HG03039 (cell line): ENCODE results near the gene SAMD14.

Experiments used
- ATAC-seq: cut with Tn5 transposase; IDR thresholded peaks from one replicate; pipeline ENCODE4 v1.9.1; 2021; ENCODE audit warnings: mild to moderate bottlenecking, moderate library complexity; ENCODE audit not compliant: unreplicated experiment

SAMD14 gene

DNA sequence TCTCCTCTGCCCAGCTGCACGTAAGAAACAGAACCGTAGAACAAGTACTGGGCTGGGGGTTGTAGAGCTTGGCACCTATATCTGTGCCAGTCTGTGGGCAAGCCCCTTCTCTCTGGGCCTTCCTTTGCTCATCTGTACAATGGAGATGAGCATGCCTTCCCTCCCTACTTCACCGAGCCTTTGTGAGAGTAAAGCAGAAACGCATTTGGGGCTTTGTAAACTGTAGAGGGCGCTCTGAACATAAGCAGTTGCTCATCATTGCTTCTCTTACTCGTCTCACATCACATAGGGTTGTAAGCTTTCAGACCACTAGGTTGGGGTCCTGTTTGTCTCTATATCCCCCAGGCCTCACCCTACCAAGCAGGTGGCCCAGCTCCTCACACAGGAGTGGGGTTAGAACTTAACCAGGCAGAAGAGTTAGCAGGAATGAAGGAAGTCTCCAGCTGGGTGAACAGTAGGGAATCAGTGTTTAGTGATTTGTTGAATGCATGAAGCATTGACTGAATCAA lies 15.1 kb downstream of the SAMD14 start:
- ATAC-seq, result no peak

DNA sequence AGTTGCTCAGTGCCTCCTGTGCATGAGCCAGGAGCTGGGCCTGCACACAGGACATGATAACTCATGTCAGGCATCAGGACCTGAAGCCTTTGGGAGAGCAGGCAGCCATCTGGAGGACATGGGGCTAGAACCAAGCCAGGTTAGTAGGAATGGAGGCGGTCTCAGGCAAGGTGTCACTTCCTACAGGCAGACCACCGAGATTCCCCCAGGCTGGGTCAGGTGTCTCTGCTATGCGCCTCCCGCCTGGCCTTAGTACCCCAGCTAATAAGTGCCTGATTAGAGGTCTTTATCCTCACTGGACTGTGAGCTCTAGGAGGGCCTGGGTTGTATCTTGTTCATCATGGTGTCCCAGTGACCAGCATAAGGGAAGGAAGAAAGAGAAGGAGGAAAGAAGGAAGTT lies 15.6 kb downstream of the SAMD14 start:
- no peak for ATAC-seq

DNA sequence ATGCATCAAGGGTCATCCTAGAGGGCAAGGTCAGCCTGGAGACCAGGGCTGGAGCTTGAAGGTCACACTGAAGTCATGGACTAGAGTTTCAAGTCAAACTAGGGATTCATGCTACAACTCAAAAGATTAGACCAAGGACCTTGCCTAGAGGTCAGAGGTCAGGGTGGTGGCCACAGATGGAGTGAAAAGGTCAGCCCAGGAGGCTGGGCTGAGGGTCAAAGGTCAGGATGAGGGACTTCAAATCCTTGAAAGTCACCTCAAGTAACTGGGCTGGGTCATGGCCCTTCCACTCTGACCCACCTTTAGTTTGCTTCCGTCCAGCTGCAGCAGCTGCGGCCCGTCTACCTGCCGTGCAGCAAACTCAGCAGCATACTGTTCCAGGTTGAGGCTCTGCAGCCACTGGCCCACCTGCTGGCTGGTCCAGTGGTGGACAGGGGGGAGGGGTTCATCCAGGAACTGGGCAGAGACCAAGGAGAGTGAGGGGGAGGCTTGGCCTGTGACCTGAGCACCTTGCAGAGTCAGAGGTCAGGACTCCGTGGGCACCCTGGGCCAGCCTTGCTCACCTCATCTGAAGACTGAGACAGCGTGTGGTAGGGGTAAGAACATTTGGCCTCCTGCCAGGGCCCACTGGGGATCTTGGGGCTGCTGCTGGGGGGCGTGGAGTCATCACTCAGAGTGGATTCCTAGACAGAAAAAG lies 16.2 kb downstream of the SAMD14 start:
- no peak for ATAC-seq

DNA sequence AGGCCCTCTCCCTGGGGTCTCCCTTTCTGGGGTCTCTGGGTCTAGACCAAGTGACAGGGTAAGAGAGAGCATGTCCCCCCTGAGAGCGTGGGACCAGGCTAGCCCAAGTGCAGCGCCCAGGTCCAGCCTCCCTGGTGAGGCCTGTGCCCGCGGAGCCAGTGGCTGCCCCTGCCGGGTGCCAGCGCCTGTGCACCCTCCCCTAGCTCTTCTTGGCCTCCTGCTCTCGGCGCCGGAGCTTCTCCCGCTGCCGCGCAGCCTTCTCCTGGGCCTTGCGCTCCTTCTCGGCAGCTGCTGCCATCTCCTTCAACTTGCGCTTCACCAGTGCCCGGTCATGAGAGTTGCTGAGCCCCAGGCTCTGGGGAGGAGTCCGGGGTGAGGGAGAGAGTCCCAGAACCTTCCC lies 17.3 kb downstream of the SAMD14 start:
- no peak for ATAC-seq

DNA sequence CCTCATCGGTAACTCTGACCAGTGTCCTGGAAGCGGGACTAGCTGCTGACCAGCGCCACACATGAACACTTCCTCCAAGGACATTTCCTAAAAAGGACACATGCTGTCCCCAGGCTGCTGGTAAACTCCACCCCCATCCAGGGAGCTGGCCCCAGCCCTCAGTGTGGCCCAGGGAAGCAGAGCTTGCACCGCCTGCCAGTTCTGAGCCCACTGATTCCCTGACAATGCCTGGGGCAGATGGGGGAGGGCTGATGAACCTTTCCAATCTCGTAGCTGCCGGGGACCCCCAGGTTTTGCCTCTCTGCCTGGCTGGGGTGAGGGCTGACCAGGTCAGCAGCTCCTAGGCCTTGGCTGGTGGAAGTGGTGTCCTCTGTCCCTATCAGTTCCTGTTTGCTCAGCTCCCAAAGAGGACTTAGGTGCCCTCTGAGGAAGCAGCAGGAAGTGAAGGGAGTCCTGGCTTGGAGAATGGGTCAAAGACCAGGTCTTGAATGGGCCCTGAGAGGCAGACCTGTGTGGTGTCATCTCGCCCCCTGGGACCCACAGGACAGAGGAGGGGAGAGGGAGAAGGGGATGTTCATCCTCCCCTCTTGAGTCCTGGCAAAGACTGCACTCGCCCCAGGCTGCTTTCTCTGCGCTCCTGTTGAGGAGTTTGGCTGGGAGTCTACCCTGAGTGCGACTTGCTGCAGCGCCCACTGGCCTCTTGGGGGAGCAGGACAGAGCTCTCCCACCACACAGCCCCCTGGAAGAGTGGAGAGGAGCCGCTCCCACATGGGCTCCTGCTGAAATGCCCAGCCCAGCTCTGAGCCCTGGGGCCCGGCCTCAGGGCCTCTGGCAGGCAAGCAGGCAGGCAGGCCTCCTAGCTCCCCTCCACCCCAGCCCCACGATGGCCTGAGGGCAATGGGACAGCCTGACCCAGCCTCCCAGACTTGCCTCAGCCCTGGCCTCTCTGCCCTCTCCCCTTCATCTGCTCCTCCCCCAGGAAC lies 18.0 kb downstream of the SAMD14 start:
- ATAC-seq, result no peak

DNA sequence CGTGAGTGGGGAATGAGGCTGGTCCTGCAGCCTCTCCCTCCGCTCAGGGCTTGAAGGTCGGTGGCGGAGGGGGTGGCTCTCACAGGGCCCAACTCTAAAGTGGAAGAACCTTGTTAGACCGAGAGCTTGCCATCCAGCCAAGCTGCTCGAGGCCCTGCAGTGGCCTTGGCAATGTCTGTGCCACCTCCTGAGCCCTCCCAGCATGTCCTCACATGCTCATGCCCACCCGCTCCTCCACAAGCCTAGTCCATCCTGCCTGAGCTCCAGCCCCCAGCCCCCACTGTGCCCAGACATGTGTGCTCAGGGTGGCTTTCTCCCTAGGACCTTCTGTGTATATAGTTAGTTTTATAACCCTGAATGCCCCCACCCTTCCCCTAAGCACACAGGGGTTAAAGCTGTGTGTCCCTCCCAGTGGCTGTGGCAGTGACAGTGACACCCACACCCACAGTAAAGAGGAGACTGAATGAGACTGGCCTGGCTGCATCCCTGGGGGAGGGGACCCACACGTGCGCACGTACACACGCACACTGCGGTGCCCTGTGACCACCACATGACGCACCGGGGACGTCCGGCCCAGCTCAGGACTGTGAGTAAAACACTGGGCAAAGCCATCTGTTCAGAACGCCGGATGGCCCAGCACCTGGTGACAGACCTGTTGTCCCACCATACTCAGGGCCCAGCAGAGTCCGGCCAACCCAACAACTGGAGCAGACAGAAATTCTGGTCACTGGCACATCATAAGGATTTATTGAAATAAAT lies 19.2 kb downstream of the SAMD14 start:
- no peak for ATAC-seq

DNA sequence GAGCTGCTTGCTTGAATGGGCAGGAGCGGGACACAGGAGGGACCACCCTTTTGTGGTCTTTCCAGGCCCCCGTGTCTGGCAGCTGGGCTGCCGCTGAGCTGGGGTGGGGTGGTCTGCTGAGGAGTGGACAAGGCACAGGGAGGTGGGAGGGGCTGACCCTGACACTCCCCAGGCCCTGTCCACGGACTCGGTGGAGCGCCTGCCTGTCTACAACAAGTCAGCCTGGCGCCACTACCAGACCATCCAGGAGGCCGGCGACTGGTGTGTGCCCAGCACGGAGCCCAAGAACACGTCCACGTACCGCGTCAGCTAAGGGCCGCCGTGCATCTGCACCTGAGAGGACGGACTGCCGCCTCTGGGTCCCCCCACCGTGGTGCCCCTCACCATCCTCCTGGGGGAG lies 20.2 kb downstream of the SAMD14 start:
- no peak for ATAC-seq

DNA sequence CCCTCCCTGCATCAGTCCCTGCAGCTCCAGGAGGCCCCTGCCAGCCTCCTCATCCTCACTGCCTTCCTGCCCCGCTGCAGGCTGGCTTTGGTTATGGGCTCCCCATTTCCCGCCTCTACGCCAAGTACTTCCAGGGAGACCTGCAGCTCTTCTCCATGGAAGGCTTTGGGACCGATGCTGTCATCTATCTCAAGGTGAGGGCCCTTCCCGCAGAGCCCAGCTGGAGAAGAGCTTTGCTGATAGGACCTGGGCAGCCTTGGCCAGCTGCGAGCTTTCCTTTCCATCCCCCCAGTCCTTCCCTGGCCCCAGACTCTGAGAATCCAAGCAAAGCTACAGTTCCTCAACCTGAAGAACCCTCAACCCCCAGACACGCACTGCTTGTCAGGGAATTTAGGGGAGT lies 20.8 kb downstream of the SAMD14 start:
- ATAC-seq, result no peak

DNA sequence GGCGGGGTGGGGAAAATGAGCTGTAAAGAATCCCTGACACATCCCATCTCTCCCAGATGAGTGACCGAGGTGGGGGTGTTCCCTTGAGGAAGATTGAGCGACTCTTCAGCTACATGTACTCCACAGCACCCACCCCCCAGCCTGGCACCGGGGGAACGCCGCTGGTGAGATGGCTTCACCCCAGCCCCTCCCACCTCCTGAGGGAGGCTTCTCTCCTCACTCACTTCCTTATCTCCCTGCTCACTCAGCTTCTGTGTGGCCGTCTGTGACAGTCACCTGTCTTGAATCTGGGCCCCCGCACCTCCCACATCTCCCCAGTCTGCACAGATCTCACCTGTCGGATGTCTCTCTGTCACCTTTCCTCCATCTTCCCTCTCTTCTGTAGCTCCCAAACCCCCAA lies 21.4 kb downstream of the SAMD14 start:
- ATAC-seq, result no peak

DNA sequence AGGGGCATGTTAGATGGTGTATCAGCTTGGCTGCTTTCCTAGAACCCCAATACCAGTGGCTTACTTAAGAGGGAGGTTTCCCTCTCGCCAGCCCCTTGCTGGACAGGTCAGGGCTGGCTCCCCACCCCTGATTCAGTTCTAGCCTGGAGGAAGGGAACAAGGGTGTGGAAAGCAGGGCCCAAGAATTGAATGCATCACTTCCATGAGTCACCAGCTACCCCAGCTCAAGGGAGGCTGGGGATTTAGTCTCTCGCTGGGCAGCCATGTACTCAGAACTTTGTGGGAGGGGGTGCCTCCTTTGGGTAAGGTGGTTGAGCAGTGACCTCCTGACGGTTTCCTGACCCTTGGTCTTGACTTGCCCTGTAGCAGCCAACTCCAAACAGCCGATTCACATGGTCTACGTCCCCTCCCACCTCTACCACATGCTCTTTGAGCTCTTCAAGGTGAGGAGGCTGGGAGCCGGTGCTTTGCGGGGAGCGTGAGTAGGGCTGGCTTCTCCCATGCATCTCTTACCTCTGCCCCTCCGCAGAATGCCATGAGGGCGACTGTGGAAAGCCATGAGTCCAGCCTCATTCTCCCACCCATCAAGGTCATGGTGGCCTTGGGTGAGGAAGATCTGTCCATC lies 22.1 kb downstream of the SAMD14 start:
- ATAC-seq, result no peak

DNA sequence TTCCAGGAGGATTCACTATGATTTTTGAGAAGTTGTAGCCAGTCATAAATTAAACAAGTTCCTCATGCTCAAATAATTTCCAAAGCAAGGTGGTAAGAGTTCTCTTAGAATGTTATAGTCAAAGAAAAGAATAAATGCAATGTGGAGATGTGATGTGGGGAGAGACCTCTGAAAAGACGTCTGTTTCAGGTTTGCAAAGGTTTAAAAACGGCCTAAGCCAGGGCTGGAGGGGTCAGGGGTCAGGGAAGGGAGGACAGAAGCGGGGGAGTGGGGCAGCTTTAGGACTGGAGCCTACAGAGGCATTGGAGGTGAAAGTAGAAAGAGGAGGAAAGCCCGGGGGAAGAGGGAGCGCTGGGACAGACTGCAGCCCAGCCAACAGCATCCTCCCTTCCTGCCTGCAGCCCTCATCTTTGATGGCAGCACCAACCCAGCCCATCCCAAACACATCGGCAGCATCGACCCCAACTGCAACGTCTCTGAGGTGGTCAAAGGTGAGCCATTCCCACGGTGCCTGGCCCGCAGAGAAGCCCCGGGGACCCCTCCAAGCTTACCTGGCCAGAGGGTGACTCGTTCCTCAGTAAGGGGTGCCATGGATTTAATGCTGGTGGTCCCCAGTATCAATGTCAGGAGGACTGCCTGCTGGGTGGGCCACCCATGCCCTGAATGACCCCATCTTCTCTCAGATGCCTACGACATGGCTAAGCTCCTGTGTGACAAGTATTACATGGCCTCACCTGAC lies 23.4 kb downstream of the SAMD14 start:
- ATAC-seq, result no peak

DNA sequence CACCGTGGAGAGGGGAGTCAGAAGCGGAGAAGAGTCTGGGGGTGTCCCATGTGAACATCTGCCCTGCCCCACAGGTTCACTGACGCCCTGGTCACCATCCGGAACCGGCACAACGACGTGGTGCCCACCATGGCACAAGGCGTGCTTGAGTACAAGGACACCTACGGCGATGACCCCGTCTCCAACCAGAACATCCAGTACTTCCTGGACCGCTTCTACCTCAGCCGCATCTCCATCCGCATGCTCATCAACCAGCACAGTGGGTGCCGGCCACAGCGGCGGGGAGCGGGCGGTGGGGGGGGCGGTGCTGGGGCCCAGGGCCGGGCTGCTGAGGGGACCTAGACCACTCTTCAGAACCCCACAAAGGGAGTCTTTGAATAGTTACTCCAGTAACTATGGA lies 24.1 kb downstream of the SAMD14 start:
- no peak for ATAC-seq

DNA sequence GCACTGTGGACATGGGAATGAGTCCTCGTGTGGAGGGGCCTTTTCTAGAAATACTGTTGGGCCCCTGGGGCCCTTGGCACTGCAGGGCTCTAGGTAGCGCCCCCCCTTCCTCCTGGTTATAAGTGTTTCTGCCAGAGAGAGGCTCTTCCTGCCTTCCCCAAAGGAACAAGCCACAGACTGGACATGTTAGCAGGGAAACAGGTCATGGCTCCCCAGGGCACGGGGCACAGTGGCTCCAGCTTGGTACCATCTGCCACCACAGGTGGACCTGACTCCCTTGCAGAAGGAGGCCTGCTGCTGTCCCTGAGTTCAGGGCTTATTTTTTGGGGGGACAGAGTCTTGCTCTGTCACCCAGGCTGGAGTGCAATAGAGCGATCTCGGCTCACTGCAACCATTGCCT lies 26.0 kb downstream of the SAMD14 start:
- no peak for ATAC-seq

DNA sequence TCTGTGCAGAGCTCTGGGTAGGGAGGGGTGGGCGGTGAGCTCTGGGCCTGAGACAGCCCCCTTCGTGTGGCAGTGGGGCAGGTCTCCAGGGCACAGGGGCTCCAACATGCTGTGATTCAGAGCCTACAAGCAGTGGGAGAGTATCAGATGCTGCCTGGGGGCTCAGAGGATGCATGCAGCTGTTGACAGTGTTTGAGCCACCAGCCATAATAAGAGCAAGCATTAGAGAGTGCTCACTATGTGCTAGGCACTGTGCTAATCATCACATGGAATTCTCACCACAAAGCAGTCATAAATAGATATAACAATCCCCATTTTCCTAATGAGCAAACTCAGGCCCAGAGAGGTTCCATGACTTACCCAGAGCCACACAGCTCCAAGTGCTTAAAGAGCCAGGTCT lies 26.7 kb downstream of the SAMD14 start:
- ATAC-seq, result no peak

DNA sequence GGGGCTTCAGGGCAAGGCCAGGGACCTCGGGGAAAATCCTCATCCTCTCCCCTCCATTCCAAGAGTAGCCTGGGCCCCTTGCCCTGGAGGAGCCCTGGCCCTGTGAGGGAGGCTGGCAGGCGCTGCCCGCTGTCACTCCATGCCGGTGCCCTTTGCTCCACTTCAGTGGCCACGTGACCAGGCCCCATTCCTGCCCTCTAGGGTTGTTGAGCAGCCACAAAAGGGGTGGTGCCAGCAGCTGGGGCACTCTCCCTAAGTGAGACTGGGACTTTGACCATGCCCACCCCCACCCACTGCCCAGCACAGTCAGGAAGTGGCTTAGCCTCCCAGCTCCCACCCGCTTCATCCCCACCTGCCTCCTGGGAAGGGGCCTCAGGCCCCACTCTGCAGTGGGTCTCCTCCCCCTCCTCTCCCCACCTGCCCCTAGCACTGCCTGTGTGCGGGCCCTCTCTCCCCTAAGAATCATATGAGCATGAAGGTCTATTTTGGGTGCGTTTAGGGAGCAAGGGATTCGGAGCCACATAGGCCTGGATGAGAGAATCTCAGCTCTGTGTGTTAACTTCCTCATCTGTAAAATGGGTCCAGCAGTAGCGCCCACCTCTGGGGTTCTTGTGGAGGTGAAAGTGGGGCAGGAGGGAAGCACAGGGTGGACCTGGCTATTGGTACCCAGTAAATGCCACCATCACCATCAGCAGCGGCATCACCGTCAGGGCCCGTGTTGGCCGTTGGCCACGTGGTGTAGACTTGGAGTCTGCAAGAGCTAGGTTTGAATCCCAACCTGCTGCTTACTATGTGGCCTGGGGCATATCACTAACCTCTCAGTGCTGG lies 27.6 kb downstream of the SAMD14 start:
- no peak for ATAC-seq

DNA sequence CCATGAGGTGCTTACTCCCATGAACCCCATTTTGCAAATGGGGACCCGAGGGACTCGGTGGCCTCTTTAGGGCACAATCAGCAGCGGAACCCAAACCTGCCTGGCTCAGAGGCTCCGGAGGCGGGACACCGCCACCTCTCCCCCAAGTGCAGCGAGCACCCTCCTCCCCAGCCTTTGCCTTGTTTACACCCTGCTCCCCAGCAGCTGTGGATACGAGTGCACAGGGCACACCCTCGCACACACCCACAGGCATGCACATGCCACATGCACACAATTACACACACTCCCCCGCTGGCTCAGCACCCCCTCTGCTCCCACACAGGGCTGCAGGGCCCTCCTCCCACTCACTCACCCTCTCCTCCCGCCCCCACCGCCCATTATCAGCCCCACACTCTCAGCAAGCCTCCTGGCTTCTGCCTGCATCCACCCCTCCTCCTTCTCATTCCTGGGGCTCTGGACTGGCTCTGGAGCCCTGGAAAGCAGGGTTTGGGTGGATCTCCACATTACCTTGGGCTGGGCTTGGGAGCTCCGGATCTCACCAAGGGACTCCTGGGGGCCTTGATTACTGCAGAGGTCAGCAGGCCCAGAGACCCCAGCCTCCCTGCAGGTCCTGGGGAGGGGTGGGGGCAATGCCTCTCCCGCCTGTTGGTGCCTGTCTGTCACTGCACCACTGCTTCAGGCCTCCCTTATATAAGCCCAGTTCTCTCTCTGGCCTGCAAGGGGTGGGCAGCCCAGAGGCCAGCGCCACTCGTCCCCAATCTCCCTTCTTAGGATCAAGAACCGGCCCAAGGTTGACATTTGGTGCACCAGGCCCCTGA lies 28.4 kb downstream of the SAMD14 start:
- no peak for ATAC-seq

DNA sequence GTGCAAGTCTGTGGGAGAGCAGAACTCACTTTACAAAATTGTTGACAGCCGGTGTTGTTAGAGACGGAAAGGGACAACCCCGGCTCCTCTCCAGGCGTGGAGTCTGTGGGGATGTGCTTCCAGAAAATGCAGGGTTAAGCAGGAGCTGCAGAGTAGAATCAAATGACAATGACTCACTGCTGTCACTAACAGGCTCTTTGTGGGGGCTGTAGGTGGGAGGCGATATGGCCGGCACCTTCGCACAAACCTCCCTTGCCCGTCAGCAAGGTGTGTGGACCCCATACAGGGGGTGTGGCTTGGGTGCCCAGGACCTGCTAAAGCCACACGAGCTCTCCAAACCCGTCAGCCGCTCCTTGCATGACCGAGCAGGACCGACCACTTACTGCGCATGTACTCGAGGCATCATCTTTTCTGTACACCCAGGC lies 29.0 kb downstream of the SAMD14 start:
- ATAC-seq, result no peak

DNA sequence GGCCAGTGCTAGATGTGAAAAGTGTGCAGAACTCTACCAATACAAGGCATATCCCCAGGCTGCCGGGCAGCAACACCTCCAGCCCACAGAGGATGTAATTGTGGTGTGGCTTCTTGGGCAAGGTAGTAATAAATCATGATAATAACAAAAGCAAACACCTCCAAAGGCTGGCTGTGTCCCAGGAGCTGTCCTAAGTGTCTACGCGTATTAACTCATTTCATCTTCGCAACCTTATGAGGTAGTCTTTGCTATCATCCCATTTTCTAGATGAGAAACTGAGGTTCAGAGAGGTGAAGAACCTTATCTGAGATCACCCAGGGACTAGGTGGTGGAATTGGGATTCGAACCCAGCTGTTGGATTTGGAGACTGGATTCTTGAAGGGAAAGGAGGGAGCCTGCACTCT lies 29.5 kb downstream of the SAMD14 start:
- ATAC-seq, result no peak
